BE2C (cell line): ENCODE measurements around the gene AAK1.

Experiments used
- DNase-seq: peaks from one replicate; pipeline ENCODE4 v3.0.0-alpha.2; 2020
- H3K27me3 ChIP-seq: fragments of 250-450 bp; sonication (Bioruptor Pico); 2 replicates; pipeline ENCODE4 v1.5.1; 2020; ENCODE audit warnings: mild to moderate bottlenecking
- H3K36me3 ChIP-seq: fragments of 250-450 bp; sonication (Bioruptor Pico); 2 replicates; pipeline ENCODE4 v1.5.1; 2020; ENCODE audit warnings: mild to moderate bottlenecking
- H3K4me1 ChIP-seq: fragments of 250-450 bp; sonication (Bioruptor Pico); 2 replicates; pipeline ENCODE4 v1.5.1; 2020
- H3K4me3 ChIP-seq: 2 replicates; pipeline ENCODE4 v1.5.1; 2011; ENCODE audit warnings: low read depth, low read length
- H3K9me3 ChIP-seq: fragments of 250-450 bp; sonication (Bioruptor Pico); 2 replicates; pipeline ENCODE4 v1.5.1; 2020
- TF ChIP-seq, protein P1 (sequence below): IDR thresholded peaks from 2 replicates; pipeline ENCODE4 v1.5.1; 2012; ENCODE audit warnings: mild to moderate bottlenecking, low read depth, low read length

Gene AAK1

DNA sequence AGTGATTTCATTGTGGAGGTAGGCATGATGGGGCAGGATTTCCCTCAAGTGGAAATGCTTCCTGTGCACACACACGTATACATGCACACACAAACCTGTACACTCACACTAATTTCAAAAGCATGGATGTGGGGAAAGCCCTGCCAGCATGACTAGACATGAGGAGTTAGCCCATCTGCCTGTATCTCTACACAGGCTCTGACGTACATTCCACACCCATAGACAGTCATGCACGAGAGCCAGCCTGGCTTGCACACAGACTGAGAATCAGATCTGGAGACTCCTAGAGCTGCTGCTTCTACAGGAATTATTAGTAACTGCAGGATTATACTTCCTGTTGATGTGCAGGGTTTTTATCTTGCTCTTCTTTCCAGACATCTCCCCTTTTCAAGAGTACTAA is 179.0 kb downstream of the AAK1 start:
- no peak for DNase-seq
- no peaks in the 10 kb centered on the region for H3K9me3 ChIP-seq
- no peaks in the 10 kb centered on the region for H3K36me3 ChIP-seq

DNA sequence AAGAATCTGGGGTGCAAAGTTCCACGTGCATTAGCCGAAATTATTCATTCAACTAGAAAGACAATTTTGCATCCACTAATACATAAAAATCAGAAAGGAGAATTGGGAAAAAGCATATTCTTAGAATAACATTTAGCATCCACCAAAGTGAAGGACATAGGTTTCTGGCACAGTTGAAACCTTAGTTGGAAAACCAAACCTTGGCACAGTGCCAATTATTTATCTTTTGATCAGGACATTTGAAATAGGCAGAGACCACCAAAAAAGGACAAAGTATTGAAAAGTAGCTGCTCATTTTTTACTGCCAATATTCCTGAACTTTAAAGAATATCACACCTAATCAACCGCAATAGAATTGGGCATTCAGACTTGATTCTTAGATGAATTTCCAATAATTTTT is 180.8 kb downstream of the AAK1 start:
- no peaks in the 10 kb centered on the region for H3K27me3 ChIP-seq
- no peaks in the 10 kb centered on the region for H3K9me3 ChIP-seq
- TF ChIP-seq, protein P1, sequence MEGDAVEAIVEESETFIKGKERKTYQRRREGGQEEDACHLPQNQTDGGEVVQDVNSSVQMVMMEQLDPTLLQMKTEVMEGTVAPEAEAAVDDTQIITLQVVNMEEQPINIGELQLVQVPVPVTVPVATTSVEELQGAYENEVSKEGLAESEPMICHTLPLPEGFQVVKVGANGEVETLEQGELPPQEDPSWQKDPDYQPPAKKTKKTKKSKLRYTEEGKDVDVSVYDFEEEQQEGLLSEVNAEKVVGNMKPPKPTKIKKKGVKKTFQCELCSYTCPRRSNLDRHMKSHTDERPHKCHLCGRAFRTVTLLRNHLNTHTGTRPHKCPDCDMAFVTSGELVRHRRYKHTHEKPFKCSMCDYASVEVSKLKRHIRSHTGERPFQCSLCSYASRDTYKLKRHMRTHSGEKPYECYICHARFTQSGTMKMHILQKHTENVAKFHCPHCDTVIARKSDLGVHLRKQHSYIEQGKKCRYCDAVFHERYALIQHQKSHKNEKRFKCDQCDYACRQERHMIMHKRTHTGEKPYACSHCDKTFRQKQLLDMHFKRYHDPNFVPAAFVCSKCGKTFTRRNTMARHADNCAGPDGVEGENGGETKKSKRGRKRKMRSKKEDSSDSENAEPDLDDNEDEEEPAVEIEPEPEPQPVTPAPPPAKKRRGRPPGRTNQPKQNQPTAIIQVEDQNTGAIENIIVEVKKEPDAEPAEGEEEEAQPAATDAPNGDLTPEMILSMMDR = no peak
- no peak for DNase-seq
- H3K4me3 ChIP-seq = no peak overlapping the region
- no peaks in the 10 kb centered on the region for H3K4me1 ChIP-seq
- H3K36me3 ChIP-seq = no peaks in the 10 kb centered on the region

More for the DNA sequence above, 179.0 kb downstream of the AAK1 start:
- no peak overlapping the region for H3K4me3 ChIP-seq
- H3K4me1 ChIP-seq = no peaks in the 10 kb centered on the region
- TF ChIP-seq, protein P1 = no peak
- H3K27me3 ChIP-seq = no peaks in the 10 kb centered on the region

DNA sequence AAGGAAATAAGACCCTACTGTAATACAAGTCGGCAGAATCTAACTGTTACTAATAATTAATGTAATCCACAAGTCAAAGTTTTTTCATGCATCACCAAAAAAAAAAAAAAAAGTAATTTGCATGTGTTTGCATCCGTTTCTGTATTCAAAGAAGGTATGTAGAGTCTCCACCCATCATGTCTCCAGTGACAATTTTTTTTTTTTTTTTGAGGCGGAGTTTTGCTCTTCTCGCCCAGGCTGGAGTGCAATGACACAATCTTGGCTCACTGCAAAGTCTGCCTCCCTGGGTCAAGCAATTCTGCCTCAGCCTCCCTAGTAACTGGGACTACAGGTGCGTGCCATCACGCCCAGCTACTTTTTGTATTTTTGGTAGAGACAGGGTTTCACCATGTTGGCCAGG is 182.1 kb downstream of the AAK1 start:
- H3K9me3 ChIP-seq = no peaks in the 10 kb centered on the region
- H3K36me3 ChIP-seq = no peaks in the 10 kb centered on the region
- no peak overlapping the region for H3K4me3 ChIP-seq
- TF ChIP-seq, protein P1 = no peak
- no peaks in the 10 kb centered on the region for H3K27me3 ChIP-seq
- H3K4me1 ChIP-seq = no peaks in the 10 kb centered on the region
- DNase-seq = no peak

DNA sequence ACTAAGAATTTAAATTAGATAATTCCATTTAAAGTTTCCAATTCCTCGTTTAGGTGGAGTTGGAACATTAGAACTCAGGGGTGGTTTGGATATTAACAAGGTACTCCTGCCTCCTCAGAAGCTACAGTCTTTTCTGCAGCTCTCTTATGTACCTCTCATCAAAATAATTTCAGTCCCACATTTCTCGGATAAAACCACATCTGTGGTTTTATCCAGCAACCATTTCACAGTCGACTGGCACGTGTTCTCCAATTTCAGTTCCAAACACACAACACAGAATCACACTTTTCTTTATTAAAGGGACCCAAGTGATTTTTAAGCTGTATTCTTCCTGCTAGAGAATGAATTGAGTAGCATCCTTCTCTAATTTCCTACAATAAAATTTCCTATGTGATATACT is 183.6 kb downstream of the AAK1 start:
- Histone ChIP-seq H3K27me3 (no peaks in the 10 kb centered on the region), H3K4me3 (no peak overlapping the region), H3K36me3 (no peaks in the 10 kb centered on the region), H3K4me1 (no peaks in the 10 kb centered on the region), H3K9me3 (no peaks in the 10 kb centered on the region)
- no peak for DNase-seq
- TF ChIP-seq, protein P1 = no peak

DNA sequence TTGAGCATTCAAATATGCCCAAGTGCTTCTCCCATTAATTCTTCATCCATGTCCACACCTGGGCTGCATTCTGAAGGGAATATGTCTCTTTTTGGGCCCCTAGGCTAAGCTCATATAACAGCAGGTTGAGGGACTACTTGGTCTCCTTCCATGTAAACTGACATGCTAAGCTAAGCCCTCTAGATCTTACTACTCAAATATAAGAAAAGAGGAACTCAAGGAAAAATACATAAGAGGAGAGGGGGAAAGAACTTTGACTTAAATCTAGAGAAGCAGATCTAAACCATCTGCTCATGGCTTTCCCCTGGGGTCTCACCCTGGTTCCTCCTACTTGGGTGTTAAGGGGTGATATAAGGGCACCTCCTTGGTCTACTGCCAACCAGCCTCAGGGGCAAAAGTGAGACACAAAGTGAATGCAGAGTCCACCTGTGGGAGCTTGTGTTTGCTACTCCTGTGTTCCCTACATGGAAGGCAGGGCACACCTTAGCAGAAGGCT is 186.5 kb downstream of the AAK1 start:
- TF ChIP-seq, protein P1 = no peak
- Histone ChIP-seq H3K4me1 (no peaks in the 10 kb centered on the region), H3K4me3 (no peak overlapping the region), H3K27me3 (no peaks in the 10 kb centered on the region), H3K9me3 (no peaks in the 10 kb centered on the region), H3K36me3 (no peaks in the 10 kb centered on the region)
- no peak for DNase-seq

DNA sequence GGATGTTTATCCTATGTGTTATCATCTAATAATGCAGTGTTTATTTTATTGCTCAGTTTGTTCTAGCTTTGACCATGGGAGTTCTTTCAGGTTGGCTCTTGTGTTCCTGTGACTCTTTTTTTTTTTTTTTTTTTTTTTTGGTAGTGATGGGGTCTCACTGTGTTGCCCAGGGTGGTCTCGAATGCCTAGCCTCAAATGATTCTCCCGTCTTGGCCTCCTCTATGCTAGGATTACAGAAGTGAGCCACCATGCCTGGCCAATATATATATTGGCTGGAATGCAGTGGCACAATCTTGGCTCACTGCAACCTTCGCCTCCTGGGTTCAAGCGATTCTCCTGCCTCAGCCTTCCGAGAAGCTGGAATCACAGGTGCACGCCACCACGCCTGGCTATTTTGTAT is 187.4 kb downstream of the AAK1 start:
- Histone ChIP-seq H3K27me3 (no peaks in the 10 kb centered on the region), H3K36me3 (no peaks in the 10 kb centered on the region), H3K4me1 (no peaks in the 10 kb centered on the region), H3K4me3 (no peak overlapping the region), H3K9me3 (no peaks in the 10 kb centered on the region)
- TF ChIP-seq, protein P1 = no peak
- no peak for DNase-seq
